ENCODE measurements around the gene SIAH2.

DNA sequence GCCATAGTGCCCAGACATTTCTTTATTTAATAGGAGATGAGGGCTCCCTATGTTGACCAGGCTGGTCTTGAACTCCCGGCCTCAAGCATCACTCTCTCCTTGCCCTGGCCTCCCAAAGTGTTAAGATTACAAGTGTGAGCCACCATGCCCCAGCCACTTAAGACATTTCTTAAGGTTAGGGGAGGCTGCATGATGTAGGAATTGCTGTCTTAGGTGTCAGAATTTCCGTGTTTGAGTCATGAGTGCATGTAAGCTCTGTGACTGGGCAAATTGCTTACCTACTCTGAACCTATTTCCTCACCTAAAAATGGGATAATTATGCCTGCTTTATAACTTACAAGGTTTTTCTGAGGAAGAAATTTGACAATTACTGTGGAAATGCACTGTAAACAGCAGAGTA, 34.2 kb upstream of the SIAH2 start:
- TF ChIP-seq, protein P1, sequence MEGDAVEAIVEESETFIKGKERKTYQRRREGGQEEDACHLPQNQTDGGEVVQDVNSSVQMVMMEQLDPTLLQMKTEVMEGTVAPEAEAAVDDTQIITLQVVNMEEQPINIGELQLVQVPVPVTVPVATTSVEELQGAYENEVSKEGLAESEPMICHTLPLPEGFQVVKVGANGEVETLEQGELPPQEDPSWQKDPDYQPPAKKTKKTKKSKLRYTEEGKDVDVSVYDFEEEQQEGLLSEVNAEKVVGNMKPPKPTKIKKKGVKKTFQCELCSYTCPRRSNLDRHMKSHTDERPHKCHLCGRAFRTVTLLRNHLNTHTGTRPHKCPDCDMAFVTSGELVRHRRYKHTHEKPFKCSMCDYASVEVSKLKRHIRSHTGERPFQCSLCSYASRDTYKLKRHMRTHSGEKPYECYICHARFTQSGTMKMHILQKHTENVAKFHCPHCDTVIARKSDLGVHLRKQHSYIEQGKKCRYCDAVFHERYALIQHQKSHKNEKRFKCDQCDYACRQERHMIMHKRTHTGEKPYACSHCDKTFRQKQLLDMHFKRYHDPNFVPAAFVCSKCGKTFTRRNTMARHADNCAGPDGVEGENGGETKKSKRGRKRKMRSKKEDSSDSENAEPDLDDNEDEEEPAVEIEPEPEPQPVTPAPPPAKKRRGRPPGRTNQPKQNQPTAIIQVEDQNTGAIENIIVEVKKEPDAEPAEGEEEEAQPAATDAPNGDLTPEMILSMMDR (IDR thresholded peaks at IDR 0.05): no peak
- TF ChIP-seq POLR2A (IDR thresholded peaks at IDR 0.05): no peak

All from adrenal gland (tissue), 5 donors.